GM23338 (cell line): ENCODE measurements around the gene MRS2. TPM values are rescaled to one million over a fixed set of nuclear protein-coding genes. Genes with fewer than 3 reads are reported as not detected.

Experiments used
- ATAC-seq: fragments of 200-7000 bp; cut with Tn5 transposase; 3 replicates; pipeline ENCODE4 v1.9.1; 2020
- DNase-seq: peaks from one replicate; pipeline ENCODE4 v3.0.0-alpha.2; 2015; ENCODE audit warnings: low spot score
- H2AFZ ChIP-seq: fragments of 200-600 bp; sonication (generic); 2 replicates; pipeline ENCODE4 v1.8.0; 2016; ENCODE audit warnings: antibody characterized with exemption, mild to moderate bottlenecking, moderate library complexity
- H3F3A ChIP-seq: fragments of 200-600 bp; sonication (generic); replicated peaks from 2 replicates; pipeline ENCODE4 v1.8.0; 2017; ENCODE audit warnings: antibody characterized with exemption, mixed run types, low read depth
- H3K27ac ChIP-seq: fragments of 200-600 bp; sonication (generic); 2 replicates; pipeline ENCODE4 v1.6.1; 2016; ENCODE audit warnings: low read depth
- H3K27me3 ChIP-seq: fragments of 200-600 bp; sonication (generic); 2 replicates; pipeline ENCODE4 v1.8.0; 2016; ENCODE audit warnings: mild to moderate bottlenecking, mixed run types, moderate library complexity; ENCODE audit not compliant: insufficient read depth
- H3K36me3 ChIP-seq: fragments of 200-600 bp; sonication (generic); 2 replicates; pipeline ENCODE4 v1.8.0; 2016; ENCODE audit warnings: mild to moderate bottlenecking; ENCODE audit not compliant: insufficient read depth
- H3K4me1 ChIP-seq: fragments of 200-600 bp; sonication (generic); 2 replicates; pipeline ENCODE4 v1.8.0; 2016; ENCODE audit warnings: mild to moderate bottlenecking, moderate library complexity; ENCODE audit not compliant: insufficient read depth
- H3K4me2 ChIP-seq: fragments of 200-600 bp; sonication (generic); 2 replicates; pipeline ENCODE4 v1.7.1; 2017; ENCODE audit warnings: mixed run types
- H3K4me3 ChIP-seq: fragments of 200-600 bp; sonication (generic); 2 replicates; pipeline ENCODE4 v1.6.1; 2016; ENCODE audit warnings: mixed run types
- H3K79me2 ChIP-seq: fragments of 200-600 bp; sonication (generic); replicated peaks from 2 replicates; pipeline ENCODE4 v1.8.0; 2017; ENCODE audit warnings: mild to moderate bottlenecking; ENCODE audit not compliant: insufficient read depth
- H3K9me2 ChIP-seq: fragments of 200-600 bp; sonication (generic); 2 replicates; pipeline ENCODE4 v1.8.0; 2017; ENCODE audit not compliant: insufficient read depth
- H4K20me1 ChIP-seq: fragments of 200-600 bp; sonication (generic); replicated peaks from 2 replicates; pipeline ENCODE4 v1.8.0; 2017; ENCODE audit warnings: mild to moderate bottlenecking; ENCODE audit not compliant: insufficient read depth
- H3K27ac Mint-ChIP-seq: 2 replicates; pipeline ENCODE4 v1.8.0; 2020; ENCODE audit warnings: inconsistent platforms, mild to moderate bottlenecking, moderate library complexity, mixed read lengths
- H3K27me3 Mint-ChIP-seq: 3 replicates; pipeline ENCODE4 v1.8.0; 2022; ENCODE audit warnings: low read depth, mild to moderate bottlenecking, moderate library complexity, mixed read lengths, inconsistent platforms; ENCODE audit not compliant: insufficient read depth, poor library complexity
- H3K36me3 Mint-ChIP-seq: 3 replicates; pipeline ENCODE4 v1.8.0; 2021; ENCODE audit warnings: low read depth, mild to moderate bottlenecking, inconsistent platforms, moderate library complexity, mixed read lengths
- H3K4me1 Mint-ChIP-seq: 3 replicates; pipeline ENCODE4 v1.8.0; 2020; ENCODE audit warnings: mild to moderate bottlenecking, inconsistent platforms, mixed read lengths
- H3K4me3 Mint-ChIP-seq: 3 replicates; pipeline ENCODE4 v1.8.0; 2021; ENCODE audit warnings: moderate library complexity, mild to moderate bottlenecking, inconsistent platforms, mixed read lengths
- H3K9me3 Mint-ChIP-seq: 3 replicates; pipeline ENCODE4 v1.8.0; 2020; ENCODE audit warnings: moderate library complexity, mild to moderate bottlenecking, inconsistent platforms, mixed read lengths
- ETS1 ChIP-seq: IDR thresholded peaks from 2 replicates; pipeline ENCODE4 v1.6.1; 2016; ENCODE audit warnings: antibody characterized with exemption
- EZH2phosphoT487 ChIP-seq: fragments of 200-600 bp; sonication (generic); IDR thresholded peaks from one replicate; pipeline ENCODE4 v1.8.1; 2018; ENCODE audit warnings: antibody characterized with exemption; ENCODE audit not compliant: unreplicated experiment
- JUNB ChIP-seq: IDR thresholded peaks from one replicate; pipeline ENCODE4 v1.6.1; 2016; ENCODE audit warnings: antibody characterized with exemption; ENCODE audit not compliant: unreplicated experiment
- STAT1 ChIP-seq: IDR thresholded peaks from one replicate; pipeline ENCODE4 v1.6.1; 2016; ENCODE audit warnings: antibody characterized with exemption; ENCODE audit not compliant: unreplicated experiment
- ZNF331 ChIP-seq: fragments of 250-450 bp; sonication (Bioruptor Pico); IDR thresholded peaks from 2 replicates; pipeline ENCODE4 v1.5.0; 2020; ENCODE audit warnings: low read depth, mild to moderate bottlenecking, moderate library complexity
- ZNF462 ChIP-seq: fragments of 250-450 bp; sonication (Bioruptor Pico); IDR thresholded peaks from 2 replicates; pipeline ENCODE4 v1.5.0; 2020; ENCODE audit warnings: mild to moderate bottlenecking, moderate library complexity
- polyA plus RNA-seq: library from polyadenylated mRNA; unstranded; fragments of >200 nt; fragmentation: Nextera tagmentation; extraction: Ambion mirVana; gene quantifications from 2 replicates; pipeline ENCODE4 v1.2.1, GENCODE V29; 2016
- total RNA-seq: library from RNA; depleted of rRNA; stranded (reverse); fragments of >200 nt; shearing (Covaris generic); gene quantifications from 2 replicates; pipeline ENCODE4 v1.2.3, GENCODE V29; 2014
- TF ChIP-seq, protein P1 (sequence below): IDR thresholded peaks from one replicate; pipeline ENCODE4 v1.6.1; 2018; ENCODE audit warnings: antibody characterized with exemption; ENCODE audit not compliant: unreplicated experiment
- TF ChIP-seq, protein P2 (sequence below), 2 experiments: fragments of 200-600 bp in 1 of 2; sonication (generic) in 1 of 2; conservative IDR thresholded peaks; 2 replicates each; pipeline versions ENCODE4 v1.5.1 to v1.6.1; 2016 to 2017; ENCODE audit warnings: antibody characterized with exemption in 2 of 2, low read depth in 2 of 2, mild to moderate bottlenecking in 2 of 2, moderate library complexity in 1 of 2

MRS2 gene
- total and polyA plus RNA-seq, 2 experiments from 2014 or later: 80.9 to 125 TPM

GRCh38 chr6:24441599-24441904 lies 38.8 kb downstream of the MRS2 start:
- no peaks in the 10 kb centered on the region for H4K20me1 ChIP-seq
- no peaks in the 10 kb centered on the region for H3F3A ChIP-seq
- H3K27ac Mint-ChIP-seq: no peak overlapping the region
- no peak overlapping the region for H2AFZ ChIP-seq
- H3K79me2 ChIP-seq: no peaks in the 10 kb centered on the region
- H3K4me2 ChIP-seq: no peak overlapping the region
- no peak for DNase-seq
- no peak overlapping the region for H3K4me3 Mint-ChIP-seq
- H3K27me3 Mint-ChIP-seq: no peaks in the 10 kb centered on the region
- no peaks in the 10 kb centered on the region for H3K9me2 ChIP-seq
- H3K9me3 Mint-ChIP-seq: no peaks in the 10 kb centered on the region
- H3K27me3 ChIP-seq: no peaks in the 10 kb centered on the region
- H3K4me1 ChIP-seq: no peaks in the 10 kb centered on the region; the same call in 1 of the 2 replicates
- TF ChIP-seq JUNB (no peak), ZNF462 (CRISPR knock-in tag) (no peak), EZH2phosphoT487 (no peak), ZNF331 (CRISPR knock-in tag) (no peak), STAT1 (no peak), ETS1 (no peak)
- TF ChIP-seq, protein P1, sequence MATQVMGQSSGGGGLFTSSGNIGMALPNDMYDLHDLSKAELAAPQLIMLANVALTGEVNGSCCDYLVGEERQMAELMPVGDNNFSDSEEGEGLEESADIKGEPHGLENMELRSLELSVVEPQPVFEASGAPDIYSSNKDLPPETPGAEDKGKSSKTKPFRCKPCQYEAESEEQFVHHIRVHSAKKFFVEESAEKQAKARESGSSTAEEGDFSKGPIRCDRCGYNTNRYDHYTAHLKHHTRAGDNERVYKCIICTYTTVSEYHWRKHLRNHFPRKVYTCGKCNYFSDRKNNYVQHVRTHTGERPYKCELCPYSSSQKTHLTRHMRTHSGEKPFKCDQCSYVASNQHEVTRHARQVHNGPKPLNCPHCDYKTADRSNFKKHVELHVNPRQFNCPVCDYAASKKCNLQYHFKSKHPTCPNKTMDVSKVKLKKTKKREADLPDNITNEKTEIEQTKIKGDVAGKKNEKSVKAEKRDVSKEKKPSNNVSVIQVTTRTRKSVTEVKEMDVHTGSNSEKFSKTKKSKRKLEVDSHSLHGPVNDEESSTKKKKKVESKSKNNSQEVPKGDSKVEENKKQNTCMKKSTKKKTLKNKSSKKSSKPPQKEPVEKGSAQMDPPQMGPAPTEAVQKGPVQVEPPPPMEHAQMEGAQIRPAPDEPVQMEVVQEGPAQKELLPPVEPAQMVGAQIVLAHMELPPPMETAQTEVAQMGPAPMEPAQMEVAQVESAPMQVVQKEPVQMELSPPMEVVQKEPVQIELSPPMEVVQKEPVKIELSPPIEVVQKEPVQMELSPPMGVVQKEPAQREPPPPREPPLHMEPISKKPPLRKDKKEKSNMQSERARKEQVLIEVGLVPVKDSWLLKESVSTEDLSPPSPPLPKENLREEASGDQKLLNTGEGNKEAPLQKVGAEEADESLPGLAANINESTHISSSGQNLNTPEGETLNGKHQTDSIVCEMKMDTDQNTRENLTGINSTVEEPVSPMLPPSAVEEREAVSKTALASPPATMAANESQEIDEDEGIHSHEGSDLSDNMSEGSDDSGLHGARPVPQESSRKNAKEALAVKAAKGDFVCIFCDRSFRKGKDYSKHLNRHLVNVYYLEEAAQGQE: no peak
- TF ChIP-seq, protein P2, sequence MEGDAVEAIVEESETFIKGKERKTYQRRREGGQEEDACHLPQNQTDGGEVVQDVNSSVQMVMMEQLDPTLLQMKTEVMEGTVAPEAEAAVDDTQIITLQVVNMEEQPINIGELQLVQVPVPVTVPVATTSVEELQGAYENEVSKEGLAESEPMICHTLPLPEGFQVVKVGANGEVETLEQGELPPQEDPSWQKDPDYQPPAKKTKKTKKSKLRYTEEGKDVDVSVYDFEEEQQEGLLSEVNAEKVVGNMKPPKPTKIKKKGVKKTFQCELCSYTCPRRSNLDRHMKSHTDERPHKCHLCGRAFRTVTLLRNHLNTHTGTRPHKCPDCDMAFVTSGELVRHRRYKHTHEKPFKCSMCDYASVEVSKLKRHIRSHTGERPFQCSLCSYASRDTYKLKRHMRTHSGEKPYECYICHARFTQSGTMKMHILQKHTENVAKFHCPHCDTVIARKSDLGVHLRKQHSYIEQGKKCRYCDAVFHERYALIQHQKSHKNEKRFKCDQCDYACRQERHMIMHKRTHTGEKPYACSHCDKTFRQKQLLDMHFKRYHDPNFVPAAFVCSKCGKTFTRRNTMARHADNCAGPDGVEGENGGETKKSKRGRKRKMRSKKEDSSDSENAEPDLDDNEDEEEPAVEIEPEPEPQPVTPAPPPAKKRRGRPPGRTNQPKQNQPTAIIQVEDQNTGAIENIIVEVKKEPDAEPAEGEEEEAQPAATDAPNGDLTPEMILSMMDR (conservative IDR thresholded peaks at IDR 0.05; ENCODE audit: low read depth in 2 of 2): no peak
- H3K36me3 ChIP-seq: no peaks in the 10 kb centered on the region
- peaks cover 3% of the 10 kb centered on the region; the same call in 1 of the 3 replicates for H3K36me3 Mint-ChIP-seq
- ATAC-seq: no peak
- H3K27ac ChIP-seq: no peak overlapping the region
- H3K4me1 Mint-ChIP-seq: peaks cover 6% of the 10 kb centered on the region; the same call in 2 of the 3 replicates
- H3K4me3 ChIP-seq: no peak overlapping the region
